ENCODE results near the gene PDE11A.

DNA sequence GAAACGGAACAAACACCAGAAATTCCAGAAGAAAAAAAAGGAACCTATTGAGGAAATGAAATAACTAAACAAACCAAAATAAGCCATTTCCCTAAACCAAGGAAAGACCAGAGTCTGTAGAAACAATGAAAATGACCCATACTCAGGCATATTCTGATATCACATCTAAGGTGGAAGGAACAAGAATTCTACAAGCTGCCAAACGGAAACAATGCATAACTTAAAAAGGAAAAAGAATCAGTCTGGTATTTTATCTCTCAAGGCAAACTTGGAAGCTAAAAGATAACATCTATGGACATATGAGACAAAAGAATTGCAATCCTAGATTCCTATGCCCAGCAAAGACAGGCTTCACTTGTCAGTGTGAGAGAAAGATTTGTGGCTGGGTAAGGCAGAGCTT lies 326.2 kb downstream of the PDE11A start:
- TF ChIP-seq POLR2AphosphoS5 (IDR thresholded peaks at IDR 0.05) (no peak), POLR2A (IDR thresholded peaks at IDR 0.05) (no peak)
- TF ChIP-seq, protein P1, sequence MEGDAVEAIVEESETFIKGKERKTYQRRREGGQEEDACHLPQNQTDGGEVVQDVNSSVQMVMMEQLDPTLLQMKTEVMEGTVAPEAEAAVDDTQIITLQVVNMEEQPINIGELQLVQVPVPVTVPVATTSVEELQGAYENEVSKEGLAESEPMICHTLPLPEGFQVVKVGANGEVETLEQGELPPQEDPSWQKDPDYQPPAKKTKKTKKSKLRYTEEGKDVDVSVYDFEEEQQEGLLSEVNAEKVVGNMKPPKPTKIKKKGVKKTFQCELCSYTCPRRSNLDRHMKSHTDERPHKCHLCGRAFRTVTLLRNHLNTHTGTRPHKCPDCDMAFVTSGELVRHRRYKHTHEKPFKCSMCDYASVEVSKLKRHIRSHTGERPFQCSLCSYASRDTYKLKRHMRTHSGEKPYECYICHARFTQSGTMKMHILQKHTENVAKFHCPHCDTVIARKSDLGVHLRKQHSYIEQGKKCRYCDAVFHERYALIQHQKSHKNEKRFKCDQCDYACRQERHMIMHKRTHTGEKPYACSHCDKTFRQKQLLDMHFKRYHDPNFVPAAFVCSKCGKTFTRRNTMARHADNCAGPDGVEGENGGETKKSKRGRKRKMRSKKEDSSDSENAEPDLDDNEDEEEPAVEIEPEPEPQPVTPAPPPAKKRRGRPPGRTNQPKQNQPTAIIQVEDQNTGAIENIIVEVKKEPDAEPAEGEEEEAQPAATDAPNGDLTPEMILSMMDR (IDR thresholded peaks at IDR 0.05 in 8 of 11, conservative IDR thresholded peaks at IDR 0.05 in 3 of 11): no peak
